Left lobe of liver (tissue), 2 donors: ENCODE data around the gene NDUFAF7. TPM values are rescaled to one million over a fixed set of nuclear protein-coding genes. Genes with fewer than 3 reads are reported as not detected.
"Not testable (repeated sequence)": the region's sequence is repeated elsewhere in the genome, so short reads cannot be mapped to it uniquely, and the experiment has no call there.

Experiments
- ATAC-seq: fragments of 200-7000 bp; cut with Tn5 transposase; one replicate; pipeline ENCODE4 v1.9.1; 2020; ENCODE audit warnings: mild to moderate bottlenecking, moderate library complexity
- DNase-seq: peaks from one replicate; pipeline ENCODE4 v3.0.0-alpha.2; 2020; ENCODE audit warnings: low spot score
- total RNA-seq: library from RNA; stranded (reverse); gene quantifications from one replicate; pipeline ENCODE4 v1.2.1, GENCODE V29; 2021
- donor health status: DM: no; HTN: no; CAD: no; lungs with moderate emphysema.
- donor health status: DM: no; HTN: yes; CAD: no.

Gene NDUFAF7
- 8.4 TPM for total RNA-seq

- peak; percentile 93 for DNase-seq
- peak; percentile 97 for ATAC-seq
Observed at GRCh38 chr2:37231241-37232130, at the start of gene NDUFAF7, which contains the start of gene CEBPZ. TSS of gene NDUFAF7 (plus strand) at chr2:37231658. CDS start at chr2:37231706, 48 bp downstream. TSS of gene CEBPZ (minus strand) at chr2:37231596. CDS start at chr2:37231567, 29 bp downstream.

GRCh38 chr2:37181726-37182684 lies 49.5 kb upstream of the NDUFAF7 start:
- no peak for ATAC-seq
- no peak for DNase-seq

GRCh38 chr2:37188570-37188969 lies 42.9 kb upstream of the NDUFAF7 start, which contains the start of gene SULT6B1:
TSS of gene SULT6B1 (minus strand) at chr2:37188670. CDS start at chr2:37188640, 30 bp downstream.
- DNase-seq: no peak
- ATAC-seq: no peak

- ATAC-seq (no peak), DNase-seq (no peak)
Observed at GRCh38 chr2:37189452-37190153, 41.9 kb upstream of the NDUFAF7 start.

GRCh38 chr2:37190290-37190689 lies 41.2 kb upstream of the NDUFAF7 start:
- ATAC-seq (no peak), DNase-seq (no peak)

GRCh38 chr2:37191253-37191652 lies 40.2 kb upstream of the NDUFAF7 start:
- ATAC-seq: no peak
- no peak for DNase-seq

- no peak for DNase-seq
- no peak for ATAC-seq
Observed at GRCh38 chr2:37191747-37192146, 39.7 kb upstream of the NDUFAF7 start.

- DNase-seq: no peak
- ATAC-seq: no peak
Observed at GRCh38 chr2:37192551-37192950, 38.9 kb upstream of the NDUFAF7 start.

GRCh38 chr2:37195862-37196319 lies 35.6 kb upstream of the NDUFAF7 start:
- not testable (repeated sequence) for ATAC-seq, DNase-seq

- DNase-seq (peak; percentile 90), ATAC-seq (peak; percentile 94)
Observed at GRCh38 chr2:37196320-37197195, 34.9 kb upstream of the NDUFAF7 start, which contains the start of gene CEBPZOS. TSS of gene CEBPZOS (plus strand) at chr2:37196496. CDS start at chr2:37199705, 3,209 bp downstream.

GRCh38 chr2:37198681-37199065 lies 32.8 kb upstream of the NDUFAF7 start:
- no peak for ATAC-seq
- no peak for DNase-seq

- DNase-seq (no peak), ATAC-seq (no peak)
Observed at GRCh38 chr2:37201208-37201607, 30.2 kb upstream of the NDUFAF7 start.

- DNase-seq: no peak
- no peak for ATAC-seq
Observed at GRCh38 chr2:37201766-37202165, 29.7 kb upstream of the NDUFAF7 start.

- no peak for ATAC-seq
Observed at GRCh38 chr2:37203708-37204107, 27.8 kb upstream of the NDUFAF7 start.

GRCh38 chr2:37205071-37205661 lies 26.3 kb upstream of the NDUFAF7 start:
- ATAC-seq: not testable (repeated sequence)

More at GRCh38 chr2:37203708-37204107, 27.8 kb upstream of the NDUFAF7 start:
- DNase-seq: no peak

GRCh38 chr2:37205689-37206341 lies 25.6 kb upstream of the NDUFAF7 start:
- no peak for DNase-seq
- ATAC-seq: no peak

More at GRCh38 chr2:37205071-37205661, 26.3 kb upstream of the NDUFAF7 start:
- DNase-seq: not testable (repeated sequence)

- not testable (repeated sequence) for ATAC-seq, DNase-seq
Observed at GRCh38 chr2:37206760-37207159, 24.7 kb upstream of the NDUFAF7 start.

- ATAC-seq: no peak
Observed at GRCh38 chr2:37211212-37211611, 20.2 kb upstream of the NDUFAF7 start.

More at GRCh38 chr2:37211212-37211611, 20.2 kb upstream of the NDUFAF7 start:
- DNase-seq: no peak
